H9 (cell line): ENCODE measurements around the gene TMEM123. TPM values are rescaled to one million over a fixed set of nuclear protein-coding genes. Genes with fewer than 3 reads are reported as not detected.

Experiments
- DNase-seq: peaks from one replicate; pipeline ENCODE4 v3.0.0-alpha.2; 2017
- H2AFZ ChIP-seq: one replicate; pipeline ENCODE4 v1.6.1; 2013; ENCODE audit warnings: mild to moderate bottlenecking, low read length, control low read depth, moderate library complexity
- H2AK5ac ChIP-seq: 2 replicates; pipeline ENCODE4 v1.6.1; 2013; ENCODE audit warnings: low read length, control low read depth, mixed read lengths; ENCODE audit not compliant: insufficient read length
- H2BK120ac ChIP-seq: one replicate; pipeline ENCODE4 v1.6.1; 2013; ENCODE audit warnings: low read depth, mild to moderate bottlenecking, low read length, control low read depth, inconsistent platforms; ENCODE audit not compliant: poor library complexity, severe bottlenecking
- H2BK12ac ChIP-seq: 2 replicates; pipeline ENCODE4 v1.6.1; 2013; ENCODE audit warnings: low read length, control low read depth, mixed read lengths, low read depth; ENCODE audit not compliant: insufficient read length
- H2BK15ac ChIP-seq: 2 replicates; pipeline ENCODE4 v1.6.1; 2013; ENCODE audit warnings: low read depth, low read length, control low read depth
- H2BK20ac ChIP-seq: one replicate; pipeline ENCODE4 v1.6.1; 2013; ENCODE audit warnings: low read depth, mild to moderate bottlenecking, low read length, control low read depth, inconsistent platforms; ENCODE audit not compliant: poor library complexity, severe bottlenecking
- H2BK5ac ChIP-seq: 2 replicates; pipeline ENCODE4 v1.6.1; 2013; ENCODE audit warnings: low read length, control low read depth, mixed read lengths; ENCODE audit not compliant: insufficient read length
- H3K14ac ChIP-seq: 2 replicates; pipeline ENCODE4 v1.6.1; 2013; ENCODE audit warnings: low read length, control low read depth; ENCODE audit not compliant: insufficient read depth
- H3K18ac ChIP-seq: 2 replicates; pipeline ENCODE4 v1.6.1; 2013; ENCODE audit warnings: low read depth, mild to moderate bottlenecking, mixed read lengths, low read length, control low read depth; ENCODE audit not compliant: insufficient read length
- H3K23ac ChIP-seq: 2 replicates; pipeline ENCODE4 v1.6.1; 2013; ENCODE audit warnings: low read length, control low read depth, mixed read lengths, low read depth; ENCODE audit not compliant: insufficient read length
- H3K23me2 ChIP-seq: 2 replicates; pipeline ENCODE4 v1.6.1; 2013; ENCODE audit warnings: low read depth, mild to moderate bottlenecking, mixed read lengths, low read length, control low read depth; ENCODE audit not compliant: insufficient read length, poor library complexity, severe bottlenecking
- H3K27ac ChIP-seq: 2 replicates; pipeline ENCODE4 v1.5.1; 2013; ENCODE audit warnings: low read length, control low read depth, mixed read lengths, low read depth; ENCODE audit not compliant: insufficient read length
- H3K27me3 ChIP-seq: 2 replicates; pipeline ENCODE4 v1.6.1; 2013; ENCODE audit warnings: low read length, control low read depth, inconsistent platforms; ENCODE audit not compliant: insufficient read depth
- H3K4ac ChIP-seq: 2 replicates; pipeline ENCODE4 v1.6.1; 2013; ENCODE audit warnings: low read depth, mild to moderate bottlenecking, control low read depth, inconsistent platforms, low read length, moderate library complexity
- H3K4me1 ChIP-seq: 2 replicates; pipeline ENCODE4 v1.6.1; 2013; ENCODE audit warnings: low read length, control low read depth, inconsistent platforms; ENCODE audit not compliant: insufficient read depth
- H3K4me2 ChIP-seq: 2 replicates; pipeline ENCODE4 v1.6.1; 2013; ENCODE audit warnings: low read length, control low read depth, mixed read lengths; ENCODE audit not compliant: insufficient read length, insufficient read depth
- H3K56ac ChIP-seq: 2 replicates; pipeline ENCODE4 v1.6.1; 2013; ENCODE audit warnings: low read depth, mild to moderate bottlenecking, mixed read lengths, low read length, control low read depth; ENCODE audit not compliant: insufficient read length
- H3K79me1 ChIP-seq: 2 replicates; pipeline ENCODE4 v1.6.1; 2013; ENCODE audit warnings: low read depth, mild to moderate bottlenecking, moderate library complexity, low read length, control low read depth, inconsistent platforms; ENCODE audit not compliant: insufficient read depth, poor library complexity, severe bottlenecking
- H3K79me2 ChIP-seq: 2 replicates; pipeline ENCODE4 v1.6.1; 2013; ENCODE audit warnings: low read length, control low read depth, inconsistent platforms; ENCODE audit not compliant: insufficient read depth
- H3K9ac ChIP-seq: 2 replicates; pipeline ENCODE4 v1.6.1; 2013; ENCODE audit warnings: low read length, control low read depth, mixed read lengths; ENCODE audit not compliant: insufficient read length; ENCODE audit errors: extremely low read depth
- H3K9me3 ChIP-seq: one replicate; pipeline ENCODE4 v1.6.1; 2013; ENCODE audit warnings: low read depth, low read length, inconsistent platforms; ENCODE audit not compliant: control insufficient read depth
- H3T11ph ChIP-seq: one replicate; pipeline ENCODE4 v1.6.1; 2013; ENCODE audit warnings: mild to moderate bottlenecking, low read length, control low read depth, inconsistent platforms
- H4K20me1 ChIP-seq: one replicate; pipeline ENCODE4 v1.6.1; 2013; ENCODE audit not compliant: control insufficient read depth, insufficient read length, insufficient read depth
- H4K5ac ChIP-seq: 2 replicates; pipeline ENCODE4 v1.6.1; 2013; ENCODE audit warnings: low read depth, mild to moderate bottlenecking, mixed read lengths, low read length, control low read depth; ENCODE audit not compliant: insufficient read length
- H4K8ac ChIP-seq: replicated peaks from 2 replicates; pipeline ENCODE4 v1.6.1; 2013; ENCODE audit warnings: low read length, control low read depth, mixed read lengths, low read depth; ENCODE audit not compliant: insufficient read length
- H4K91ac ChIP-seq: 2 replicates; pipeline ENCODE4 v1.6.1; 2013; ENCODE audit warnings: low read depth, mild to moderate bottlenecking, moderate library complexity, mixed read lengths, low read length, control low read depth; ENCODE audit not compliant: insufficient read length
- H3K27ac Mint-ChIP-seq, 3 experiments: 2 replicates in 2 of 3; 3 replicates in 1 of 3; pipeline ENCODE4 v1.8.0; 2020 to 2021; ENCODE audit warnings: mixed read lengths in 3 of 3, mild to moderate bottlenecking in 1 of 3, moderate library complexity in 1 of 3
- H3K27me3 Mint-ChIP-seq: 2 replicates; pipeline ENCODE4 v1.8.0; 2021; ENCODE audit warnings: low read depth, mild to moderate bottlenecking, moderate library complexity, mixed read lengths
- H3K36me3 Mint-ChIP-seq, 3 experiments: 2 replicates in 2 of 3; 3 replicates in 1 of 3; pipeline ENCODE4 v1.8.0; 2020 to 2021; ENCODE audit warnings: low read depth in 3 of 3, mixed read lengths in 3 of 3; ENCODE audit not compliant: insufficient read depth in 1 of 3
- H3K4me1 Mint-ChIP-seq, 2 experiments: 2 replicates each; pipeline ENCODE4 v1.8.0; 2020; ENCODE audit warnings: mixed read lengths in 2 of 2
- H3K4me3 Mint-ChIP-seq, 2 experiments: 2 replicates in 1 of 2; 3 replicates in 1 of 2; pipeline ENCODE4 v1.8.0; 2020 to 2021; ENCODE audit warnings: mild to moderate bottlenecking in 2 of 2, mixed read lengths in 2 of 2, moderate library complexity in 1 of 2
- H3K9me3 Mint-ChIP-seq, 2 experiments: 2 replicates in 1 of 2; 3 replicates in 1 of 2; pipeline ENCODE4 v1.8.0; 2020; ENCODE audit warnings: mild to moderate bottlenecking in 2 of 2, mixed read lengths in 2 of 2, moderate library complexity in 1 of 2
- WGBS: extraction: QIAGEN DNeasy Blood & Tissue Kit; methylation state at CpG from one replicate; pipeline ENCODE4 v1.1.7; 2013; ENCODE audit warnings: missing lambda C conversion rate, low lambda C conversion rate, mixed read lengths; ENCODE audit not compliant: insufficient read length; ENCODE audit errors: extremely low coverage; 5-methylcytosine and 5-hydroxymethylcytosine counted together
- total RNA-seq: library from RNA; stranded (reverse); gene quantifications from 2 replicates; pipeline ENCODE4 v1.2.1, GENCODE V29; 2021
- TF ChIP-seq, protein P1 (sequence below): fragments of 200-600 bp; sonication (generic); conservative IDR thresholded peaks from 3 replicates; pipeline ENCODE4 v1.8.0; 2021; ENCODE audit warnings: antibody characterized with exemption, mild to moderate bottlenecking

TMEM123 gene
- total RNA-seq, 1 experiment from 2014 or later = 76.7 TPM

DNA sequence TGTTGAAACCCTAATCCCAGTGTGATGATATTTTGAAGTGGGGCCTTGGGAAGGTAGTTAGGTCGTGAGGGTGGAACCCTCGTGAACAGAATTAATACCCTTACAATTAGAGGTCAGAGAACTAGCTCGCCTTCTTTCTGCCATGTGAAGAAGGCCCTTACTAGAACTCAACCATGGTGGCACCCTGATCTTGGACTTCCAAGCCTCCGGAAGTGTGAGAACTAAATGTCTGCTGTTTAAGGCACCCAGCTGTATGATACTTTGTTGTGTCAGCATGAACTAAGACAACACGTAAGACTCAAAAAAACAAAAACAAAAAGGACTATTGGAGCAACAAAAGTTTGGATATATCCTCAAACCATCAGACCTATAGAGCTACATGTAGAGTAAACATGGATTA lies 52.0 kb downstream of the TMEM123 start:
- Mint-ChIP-seq H3K4me3 (no peak overlapping the region), H3K9me3 (no peaks in the 10 kb centered on the region), H3K4me1 (no peaks in the 10 kb centered on the region), H3K27me3 (no peaks in the 10 kb centered on the region), H3K27ac (no peak overlapping the region), H3K36me3 (peaks cover 17 to 28% (median 26%) of the 10 kb centered on the region in 3 experiments; a peak in 6 of 7 replicates)
- Histone ChIP-seq H4K91ac (no peak overlapping the region), H3K23me2 (no peaks in the 10 kb centered on the region), H2AK5ac (no peak overlapping the region), H2BK20ac (no peak overlapping the region), H2BK5ac (no peak overlapping the region), H3K56ac (no peak overlapping the region), H3K9me3 (no peaks in the 10 kb centered on the region), H3K79me2 (no peaks in the 10 kb centered on the region), H2AFZ (no peak overlapping the region), H4K20me1 (no peaks in the 10 kb centered on the region), H3K79me1 (no peaks in the 10 kb centered on the region), H3K27ac (no peak overlapping the region), H3K9ac (no peak overlapping the region), H3K23ac (no peak overlapping the region), H2BK120ac (no peak overlapping the region), H3K4me1 (no peaks in the 10 kb centered on the region), H4K5ac (no peak overlapping the region), H3K27me3 (no peaks in the 10 kb centered on the region), H3T11ph (no peak overlapping the region), H3K4ac (no peak overlapping the region), H2BK12ac (no peak overlapping the region), H2BK15ac (no peak overlapping the region), H3K18ac (no peak overlapping the region), H3K14ac (no peak overlapping the region), H4K8ac (no peak overlapping the region), H3K4me2 (no peak overlapping the region)
- WGBS = no CpG with 5 or more reads among the region's 5 CpGs
- DNase-seq = no peak
- TF ChIP-seq, protein P1, sequence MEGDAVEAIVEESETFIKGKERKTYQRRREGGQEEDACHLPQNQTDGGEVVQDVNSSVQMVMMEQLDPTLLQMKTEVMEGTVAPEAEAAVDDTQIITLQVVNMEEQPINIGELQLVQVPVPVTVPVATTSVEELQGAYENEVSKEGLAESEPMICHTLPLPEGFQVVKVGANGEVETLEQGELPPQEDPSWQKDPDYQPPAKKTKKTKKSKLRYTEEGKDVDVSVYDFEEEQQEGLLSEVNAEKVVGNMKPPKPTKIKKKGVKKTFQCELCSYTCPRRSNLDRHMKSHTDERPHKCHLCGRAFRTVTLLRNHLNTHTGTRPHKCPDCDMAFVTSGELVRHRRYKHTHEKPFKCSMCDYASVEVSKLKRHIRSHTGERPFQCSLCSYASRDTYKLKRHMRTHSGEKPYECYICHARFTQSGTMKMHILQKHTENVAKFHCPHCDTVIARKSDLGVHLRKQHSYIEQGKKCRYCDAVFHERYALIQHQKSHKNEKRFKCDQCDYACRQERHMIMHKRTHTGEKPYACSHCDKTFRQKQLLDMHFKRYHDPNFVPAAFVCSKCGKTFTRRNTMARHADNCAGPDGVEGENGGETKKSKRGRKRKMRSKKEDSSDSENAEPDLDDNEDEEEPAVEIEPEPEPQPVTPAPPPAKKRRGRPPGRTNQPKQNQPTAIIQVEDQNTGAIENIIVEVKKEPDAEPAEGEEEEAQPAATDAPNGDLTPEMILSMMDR = no peak
